ENCODE results near the gene EPS8L3. TPM values are rescaled to one million over a fixed set of nuclear protein-coding genes. Genes with fewer than 3 reads are reported as not detected.

Gene EPS8L3
- total RNA-seq, 2 donors from 2014 or later = 0.19 TPM; not detected in 1

DNA sequence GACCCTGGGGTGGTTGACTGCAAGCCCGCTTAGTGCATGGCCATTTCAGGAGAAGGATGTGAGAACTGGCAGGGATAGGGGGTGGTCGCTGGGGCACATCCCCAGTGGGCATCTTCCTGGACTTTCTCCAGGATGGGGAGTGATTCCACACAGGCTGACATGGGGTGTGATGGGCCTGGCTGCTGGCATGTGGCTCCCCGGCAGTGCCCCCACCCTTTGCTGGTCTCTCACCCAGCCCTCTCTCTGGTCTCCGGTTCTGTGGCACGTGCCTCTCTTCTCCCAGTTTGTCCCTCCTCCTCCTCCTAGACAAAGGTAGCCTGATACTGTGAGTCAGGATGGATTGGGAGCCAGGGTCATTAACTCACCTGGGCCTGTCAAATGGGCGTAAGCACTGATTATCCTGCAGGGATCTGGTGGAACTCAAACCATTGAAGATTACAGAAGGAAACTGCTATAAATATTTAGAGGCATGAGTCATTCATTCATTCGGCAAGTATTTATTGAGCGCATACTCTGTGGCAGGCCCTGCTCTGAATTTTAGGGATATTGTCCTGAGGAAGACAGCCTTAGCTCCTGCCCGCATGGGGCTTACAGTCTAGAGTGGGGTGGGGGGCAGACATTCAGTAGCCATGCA is 23.6 kb upstream of the EPS8L3 start:
- no peak for DNase-seq (ENCODE audit: low spot score)
- Histone ChIP-seq H3K4me1 (peaks cover 0 to 61% of the 10 kb centered on the region in 2 donors), H3K9me3 (no peaks in the 10 kb centered on the region), H3K27me3 (no peaks in the 10 kb centered on the region), H3K36me3 (no peaks in the 10 kb centered on the region), H3K4me3 (no peak overlapping the region), H3K27ac (no peak overlapping the region)
- TF ChIP-seq, protein P1, sequence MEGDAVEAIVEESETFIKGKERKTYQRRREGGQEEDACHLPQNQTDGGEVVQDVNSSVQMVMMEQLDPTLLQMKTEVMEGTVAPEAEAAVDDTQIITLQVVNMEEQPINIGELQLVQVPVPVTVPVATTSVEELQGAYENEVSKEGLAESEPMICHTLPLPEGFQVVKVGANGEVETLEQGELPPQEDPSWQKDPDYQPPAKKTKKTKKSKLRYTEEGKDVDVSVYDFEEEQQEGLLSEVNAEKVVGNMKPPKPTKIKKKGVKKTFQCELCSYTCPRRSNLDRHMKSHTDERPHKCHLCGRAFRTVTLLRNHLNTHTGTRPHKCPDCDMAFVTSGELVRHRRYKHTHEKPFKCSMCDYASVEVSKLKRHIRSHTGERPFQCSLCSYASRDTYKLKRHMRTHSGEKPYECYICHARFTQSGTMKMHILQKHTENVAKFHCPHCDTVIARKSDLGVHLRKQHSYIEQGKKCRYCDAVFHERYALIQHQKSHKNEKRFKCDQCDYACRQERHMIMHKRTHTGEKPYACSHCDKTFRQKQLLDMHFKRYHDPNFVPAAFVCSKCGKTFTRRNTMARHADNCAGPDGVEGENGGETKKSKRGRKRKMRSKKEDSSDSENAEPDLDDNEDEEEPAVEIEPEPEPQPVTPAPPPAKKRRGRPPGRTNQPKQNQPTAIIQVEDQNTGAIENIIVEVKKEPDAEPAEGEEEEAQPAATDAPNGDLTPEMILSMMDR (IDR thresholded peaks at IDR 0.05) = no peak

GRCh38 chr1:109786531-109787021 is 22.9 kb upstream of the EPS8L3 start:
- no peak for DNase-seq (ENCODE audit: low spot score)
- Histone ChIP-seq H3K9me3 (no peaks in the 10 kb centered on the region), H3K4me3 (no peak overlapping the region), H3K36me3 (no peaks in the 10 kb centered on the region), H3K4me1 (peaks cover 0 to 53% of the 10 kb centered on the region in 2 donors), H3K27ac (no peak overlapping the region), H3K27me3 (no peaks in the 10 kb centered on the region)
- TF ChIP-seq, protein P1 (IDR thresholded peaks at IDR 0.05) = no peak

- Histone ChIP-seq H3K27me3 (no peaks in the 10 kb centered on the region), H3K9me3 (no peaks in the 10 kb centered on the region), H3K4me3 (no peak overlapping the region), H3K4me1 (peaks cover 0 to 48% of the 10 kb centered on the region in 2 donors), H3K27ac (no peak overlapping the region), H3K36me3 (no peaks in the 10 kb centered on the region)
- TF ChIP-seq, protein P1 (IDR thresholded peaks at IDR 0.05) = no peak
- DNase-seq (ENCODE audit: low spot score) = no peak
These were observed 22.4 kb upstream of the EPS8L3 start for GRCh38 chr1:109786112-109786480.

DNA sequence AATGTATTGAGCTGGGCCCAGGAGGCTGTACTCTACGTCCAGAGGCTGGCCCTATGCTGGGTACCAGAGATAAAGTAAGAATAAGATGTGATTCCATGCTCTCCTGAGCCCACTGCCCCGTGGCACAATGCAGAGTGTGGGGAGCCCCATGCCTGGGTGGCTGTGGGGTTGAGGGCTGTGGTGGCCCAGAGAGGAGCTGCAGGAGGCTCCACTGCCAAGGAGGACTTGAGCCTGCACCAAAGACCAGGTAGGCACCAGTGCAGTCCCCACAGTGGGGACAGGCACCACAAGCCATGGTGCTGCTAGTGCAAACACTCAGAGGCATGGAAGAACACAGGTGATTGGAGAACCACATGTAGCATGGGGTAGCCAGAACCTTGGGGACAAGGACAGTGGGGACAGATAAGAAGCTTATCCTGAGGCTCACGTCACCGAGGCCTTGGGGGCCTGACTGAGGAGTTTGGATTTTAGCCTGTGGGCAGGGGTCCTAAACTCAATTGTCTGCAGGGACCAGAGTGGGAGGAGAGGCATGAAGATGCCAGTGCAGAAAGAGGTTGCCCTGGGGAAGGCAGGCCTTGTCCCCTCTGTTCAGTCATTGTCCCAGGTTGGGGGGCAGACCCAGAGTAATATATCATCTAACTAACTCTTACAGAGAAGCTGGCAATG is 21.9 kb upstream of the EPS8L3 start:
- H3K36me3 ChIP-seq = no peaks in the 10 kb centered on the region
- H3K9me3 ChIP-seq = no peaks in the 10 kb centered on the region
- TF ChIP-seq, protein P1 (IDR thresholded peaks at IDR 0.05) = no peak
- H3K4me1 ChIP-seq = peaks cover 0 to 43% of the 10 kb centered on the region in 2 donors
- no peak overlapping the region for H3K4me3 ChIP-seq
- no peak overlapping the region for H3K27ac ChIP-seq
- no peaks in the 10 kb centered on the region for H3K27me3 ChIP-seq
- DNase-seq (ENCODE audit: low spot score) = no peak

- no peak for DNase-seq (ENCODE audit: low spot score)
- Histone ChIP-seq H3K36me3 (no peaks in the 10 kb centered on the region), H3K4me3 (no peak overlapping the region), H3K27me3 (no peaks in the 10 kb centered on the region), H3K27ac (no peak overlapping the region), H3K4me1 (peaks cover 0 to 40% of the 10 kb centered on the region in 2 donors), H3K9me3 (no peaks in the 10 kb centered on the region)
- TF ChIP-seq, protein P1 (IDR thresholded peaks at IDR 0.05) = no peak
These were observed 21.0 kb upstream of the EPS8L3 start for GRCh38 chr1:109784551-109785252.

Data from right atrium auricular region (tissue), 2 donors.